Epidermal melanocyte (primary cell): Measurements from ENCODE around the gene WIZ.
"Not testable (repeated sequence)": the region's sequence is repeated elsewhere in the genome, so short reads cannot be mapped to it uniquely, and the experiment has no call there.

Experiments
- DNase-seq: peaks from one replicate; pipeline ENCODE4 v3.0.0; 2011; ENCODE audit warnings: low spot score; ENCODE audit not compliant: insufficient read length

The WIZ gene

GRCh38 chr19:15449620-15450527, at the start of gene WIZ:
TSS of gene WIZ (minus strand) at chr19:15449956. CDS start at chr19:15448307, 1,649 bp downstream.
- DNase-seq = peak; percentile 97

DNA sequence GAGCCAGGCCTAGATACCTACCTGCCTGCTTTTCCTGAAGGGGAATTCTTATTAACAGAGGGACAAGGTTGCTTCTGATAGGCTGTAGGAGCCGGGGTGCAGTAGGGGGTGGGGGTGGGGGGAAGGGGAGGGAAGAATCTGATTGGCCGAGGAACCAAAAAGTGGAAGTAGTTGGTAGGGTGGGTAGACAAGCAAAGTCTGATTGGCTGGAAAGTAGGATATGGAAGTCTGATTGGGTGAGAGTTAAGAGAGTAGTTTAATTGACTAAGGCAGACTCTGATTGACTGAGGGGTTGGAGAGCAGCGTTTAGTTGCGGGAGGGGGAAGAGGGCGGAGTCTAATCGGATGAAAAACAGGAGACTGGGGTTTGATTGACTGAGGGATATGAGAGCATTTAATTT, 49.2 kb upstream of the WIZ start:
- no peak for DNase-seq

GRCh38 chr19:15498156-15498858, 48.6 kb upstream of the WIZ start:
- DNase-seq = no peak

DNA sequence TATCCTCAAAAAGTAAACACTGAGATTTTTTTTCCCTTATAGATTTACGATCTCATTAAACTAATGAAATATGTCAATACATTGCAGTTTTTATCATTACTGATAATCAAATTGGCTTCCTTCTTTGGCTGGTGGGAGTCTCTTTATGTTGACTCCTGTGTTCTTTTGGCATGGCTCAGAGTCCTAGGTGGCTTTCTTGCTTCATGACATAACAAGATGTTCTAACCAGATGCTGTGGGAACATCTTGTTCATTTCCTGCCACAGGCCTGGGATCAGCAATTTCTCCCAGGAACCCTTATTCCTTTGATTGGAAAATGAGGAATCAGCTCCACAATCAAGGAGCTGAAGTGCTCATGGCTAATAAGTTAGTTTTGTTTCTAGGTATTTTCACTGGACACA, 45.4 kb upstream of the WIZ start:
- no peak for DNase-seq

- DNase-seq = no peak
Measured at GRCh38 chr19:15488489-15489226, 38.9 kb upstream of the WIZ start.

GRCh38 chr19:15487038-15487437, 37.3 kb upstream of the WIZ start:
- DNase-seq = no peak

DNA sequence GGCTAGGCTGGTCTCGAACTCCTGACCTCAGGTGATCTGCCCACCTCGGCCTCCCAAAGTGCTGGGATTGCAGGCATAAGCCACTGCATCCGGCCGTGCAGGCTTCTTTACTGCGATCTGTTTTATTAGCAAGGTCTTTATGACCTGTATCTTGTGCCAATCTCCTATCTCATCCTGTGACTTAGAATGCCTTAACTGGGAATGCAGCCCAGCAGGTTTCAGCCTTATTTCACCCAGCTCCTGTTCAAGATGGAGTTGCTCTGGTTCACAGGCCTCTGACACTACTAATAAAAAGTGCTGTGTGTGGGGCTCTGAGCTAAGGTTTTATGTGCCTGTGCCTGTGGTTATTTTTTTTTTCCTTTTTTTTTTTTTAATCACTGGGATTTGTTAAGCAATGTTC, 36.0 kb upstream of the WIZ start:
- not testable (repeated sequence) for DNase-seq

- not testable (repeated sequence) for DNase-seq
Measured at GRCh38 chr19:15480996-15481395, 31.2 kb upstream of the WIZ start.

GRCh38 chr19:15479391-15480345, 29.9 kb upstream of the WIZ start, which contains the start of gene PGLYRP2:
TSS of gene PGLYRP2 (minus strand) at chr19:15479501. CDS start at chr19:15479371, 130 bp downstream.
- DNase-seq = no peak

GRCh38 chr19:15476325-15476724, 26.6 kb upstream of the WIZ start:
- DNase-seq = no peak

DNA sequence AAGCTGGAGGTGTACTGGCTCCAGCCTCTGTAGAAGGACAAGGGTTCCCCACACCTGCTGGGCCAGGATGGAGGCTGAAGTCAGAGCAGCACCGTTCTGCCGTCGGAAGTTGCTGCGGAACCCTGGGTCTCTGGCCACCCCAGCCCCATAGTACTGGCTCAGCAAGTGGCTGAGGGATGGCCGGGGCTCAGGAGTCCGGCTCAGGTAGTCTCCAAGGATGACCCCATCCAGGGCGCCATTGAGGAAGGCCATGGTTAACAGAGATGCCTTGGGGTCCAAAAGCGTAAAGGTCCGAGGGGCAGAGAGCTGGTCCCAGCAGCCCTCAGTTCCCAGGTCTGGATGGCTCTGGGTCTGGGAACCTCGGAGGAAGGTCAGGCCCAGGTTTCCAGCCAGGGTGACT, 25.9 kb upstream of the WIZ start:
- DNase-seq = no peak

DNA sequence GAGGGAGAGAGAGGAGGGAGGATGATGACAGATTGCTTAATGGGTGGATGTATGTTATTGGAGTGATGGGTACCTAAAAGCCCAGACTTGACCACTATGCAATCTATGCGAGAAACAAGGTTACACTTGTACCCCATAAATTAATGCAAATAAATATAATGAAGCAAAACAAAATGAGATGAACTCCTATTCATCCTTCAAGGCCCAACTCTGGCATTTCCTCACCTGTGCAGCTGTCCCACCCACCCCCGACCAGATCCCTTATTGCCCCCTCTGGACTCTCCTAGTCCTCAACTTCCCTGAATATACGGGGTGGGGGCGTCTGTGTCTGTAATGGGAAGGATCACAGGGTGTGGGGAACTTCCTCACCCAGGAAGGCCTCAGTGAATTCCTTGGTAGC, 25.4 kb upstream of the WIZ start:
- DNase-seq = no peak

GRCh38 chr19:15473821-15474220, 24.1 kb upstream of the WIZ start:
- DNase-seq = not testable (repeated sequence)

DNA sequence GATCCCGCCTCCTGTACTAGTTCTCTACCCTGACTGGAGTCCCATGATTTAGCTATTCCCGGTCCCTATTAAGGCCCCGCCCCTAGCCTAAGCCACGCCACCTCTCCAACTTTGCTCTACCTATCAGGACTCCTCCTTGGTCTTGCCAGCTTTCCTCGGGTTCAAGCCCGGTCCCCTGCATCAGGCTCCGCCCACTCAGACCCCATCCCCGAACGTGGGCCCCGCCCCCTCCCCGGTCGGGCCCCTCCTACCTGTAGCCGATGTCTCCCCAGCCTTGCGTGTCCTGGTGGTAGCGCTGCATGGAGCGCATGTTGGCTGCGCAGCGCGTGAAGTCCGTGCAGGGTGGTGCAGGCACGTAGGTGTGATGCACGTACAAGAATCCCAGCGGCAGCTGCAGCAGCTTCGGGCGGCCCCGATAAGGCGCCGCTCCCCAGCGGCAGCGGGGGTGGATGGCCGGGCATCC, 21.9 kb upstream of the WIZ start:
- no peak for DNase-seq

- DNase-seq = no peak
Measured at GRCh38 chr19:15469513-15470297, 19.9 kb upstream of the WIZ start.

DNA sequence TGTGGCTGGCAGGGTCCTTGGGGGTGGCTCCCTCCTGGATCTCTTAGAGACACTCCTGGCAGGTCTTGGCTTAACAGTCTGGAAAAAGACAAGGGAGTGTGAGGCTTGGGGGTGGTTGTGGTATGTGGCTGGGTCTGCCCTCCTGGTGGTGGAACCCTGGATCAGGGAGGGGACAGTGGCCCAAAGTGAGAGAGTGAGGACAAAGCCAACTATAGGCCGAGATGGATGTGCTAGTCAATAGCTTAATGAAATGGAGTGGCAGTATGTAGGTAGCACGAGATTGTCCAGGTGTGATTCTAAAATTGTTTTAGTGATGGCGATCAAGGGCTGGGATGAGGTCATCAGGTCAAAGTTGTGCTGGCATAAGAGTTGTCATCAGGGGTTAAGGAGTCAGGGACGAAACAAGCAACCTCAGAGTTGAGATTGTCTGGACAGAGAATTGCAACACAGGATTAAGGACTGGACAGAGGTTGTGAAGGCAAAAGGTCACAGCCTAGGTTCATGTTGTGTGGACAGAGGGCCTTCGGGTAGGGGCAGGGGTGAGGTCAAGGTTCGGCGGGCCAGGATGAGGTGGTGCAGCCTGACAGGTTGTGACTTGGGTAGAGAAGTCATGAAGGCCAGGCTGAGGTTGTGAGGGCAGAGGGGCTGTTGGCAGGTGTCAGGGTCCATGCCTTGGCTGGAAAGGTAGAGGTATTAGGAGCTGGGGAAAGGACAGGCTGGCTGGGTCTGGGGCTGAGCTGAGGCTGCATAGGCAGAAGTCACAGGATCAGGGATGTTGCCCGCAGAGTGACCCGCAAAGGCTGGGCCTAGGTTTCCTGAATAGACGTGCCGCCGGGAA, 19.1 kb upstream of the WIZ start:
- DNase-seq = no peak

- no peak for DNase-seq
Measured at GRCh38 chr19:15467734-15468214, 18.0 kb upstream of the WIZ start.

DNA sequence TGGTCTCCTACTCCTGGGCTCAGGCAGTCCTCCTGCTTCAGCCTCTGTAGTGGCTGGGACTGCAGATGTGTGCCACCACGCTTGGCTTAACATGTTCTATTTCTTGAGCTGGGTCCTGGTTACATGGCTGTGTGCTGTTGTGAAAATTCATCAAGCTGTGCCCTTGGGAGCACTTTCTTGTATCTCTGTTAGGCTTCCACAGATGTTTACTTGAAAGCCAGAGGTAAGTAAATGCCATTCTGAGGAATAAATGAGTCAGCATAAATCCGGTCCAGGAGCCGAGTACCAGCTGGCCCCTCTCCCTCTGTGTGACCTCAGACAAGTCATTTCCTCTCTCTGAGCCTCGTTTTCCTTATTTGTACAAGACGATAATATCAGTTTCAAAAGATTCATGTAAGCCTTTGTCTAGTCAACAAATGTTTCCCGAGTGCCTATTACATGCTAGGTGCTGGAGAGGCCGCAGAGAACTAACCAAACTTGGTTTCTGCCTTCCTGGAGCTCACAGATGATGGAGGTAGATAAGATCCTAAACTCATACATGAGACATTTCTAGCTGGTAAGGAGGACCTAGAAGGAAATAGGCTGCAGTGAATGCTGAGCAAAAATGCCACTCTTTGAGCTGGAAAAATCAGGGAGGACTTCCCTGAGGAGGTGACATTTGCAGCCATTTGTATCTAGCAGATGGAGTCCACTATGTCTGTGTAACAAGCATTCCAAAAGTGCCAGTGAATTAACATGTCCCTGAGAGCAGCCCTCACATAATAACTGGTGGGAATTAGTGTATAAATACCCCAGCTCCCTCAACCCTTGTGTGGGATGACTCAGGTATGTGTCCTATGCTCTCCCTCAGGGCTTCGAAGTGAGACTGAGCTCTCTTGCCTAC, 17.3 kb upstream of the WIZ start:
- DNase-seq = no peak
